ENCODE measurements around the gene HJURP. TPM values are rescaled to one million over a fixed set of nuclear protein-coding genes. Genes with fewer than 3 reads are reported as not detected.
"Not testable (repeated sequence)": the region's sequence is repeated elsewhere in the genome, so short reads cannot be mapped to it uniquely, and the experiment has no call there.

The HJURP gene
- under 0.01 and 0.13 TPM in 2 replicates for total RNA-seq

- FAIRE-seq (no peak), DNase-seq (ENCODE audit: low read depth) (peak; percentile 93)
- Histone ChIP-seq H3K4me3 (ENCODE audit: low read depth, low read length) (peak within 1 kb of the TSS; percentile 94), H3K36me3 (ENCODE audit: control insufficient read depth, insufficient read depth, low read length) (peaks cover 1% of the 10 kb centered on the region), H3K27me3 (ENCODE audit: control insufficient read depth, insufficient read depth, low read length) (no peaks in the 10 kb centered on the region)
- TF ChIP-seq CTCF (IDR thresholded peaks at IDR 0.05; ENCODE audit: insufficient read depth, low read length, severe bottlenecking): no peak
These were observed at the start of gene HJURP for GRCh38 chr2:233854241-233854981. HJURP (minus strand) TSS chr2:233854535; CDS start chr2:233854500, 35 bp downstream.

- FAIRE-seq (no peak), DNase-seq (ENCODE audit: low read depth) (no peak)
- no peak overlapping the region for H3K4me3 ChIP-seq (ENCODE audit: low read depth, low read length)
- H3K36me3 ChIP-seq (ENCODE audit: control insufficient read depth, insufficient read depth, low read length): no peaks in the 10 kb centered on the region
- peaks cover 7% of the 10 kb centered on the region for H3K27me3 ChIP-seq (ENCODE audit: control insufficient read depth, insufficient read depth, low read length)
- TF ChIP-seq CTCF (IDR thresholded peaks at IDR 0.05; ENCODE audit: insufficient read depth, low read length, severe bottlenecking): no peak
These were observed 47.5 kb upstream of the HJURP start for GRCh38 chr2:233901884-233902283.

GRCh38 chr2:233901367-233901766, 47.0 kb upstream of the HJURP start:
- no peak for TF ChIP-seq CTCF (IDR thresholded peaks at IDR 0.05; ENCODE audit: insufficient read depth, low read length, severe bottlenecking)
- Histone ChIP-seq H3K4me3 (ENCODE audit: low read depth, low read length) (no peak overlapping the region), H3K27me3 (ENCODE audit: control insufficient read depth, insufficient read depth, low read length) (peaks cover 7% of the 10 kb centered on the region), H3K36me3 (ENCODE audit: control insufficient read depth, insufficient read depth, low read length) (no peaks in the 10 kb centered on the region)
- no peak for FAIRE-seq
- no peak for DNase-seq (ENCODE audit: low read depth)

GRCh38 chr2:233896253-233896652, 41.9 kb upstream of the HJURP start:
- H3K27me3 ChIP-seq (ENCODE audit: control insufficient read depth, insufficient read depth, low read length); FAIRE-seq; DNase-seq (ENCODE audit: low read depth); H3K4me3 ChIP-seq (ENCODE audit: low read depth, low read length); H3K36me3 ChIP-seq (ENCODE audit: control insufficient read depth, insufficient read depth, low read length): not testable (repeated sequence)

- no peak for TF ChIP-seq CTCF (IDR thresholded peaks at IDR 0.05; ENCODE audit: insufficient read depth, low read length, severe bottlenecking)
- FAIRE-seq (no peak), DNase-seq (ENCODE audit: low read depth) (no peak)
- Histone ChIP-seq H3K36me3 (ENCODE audit: control insufficient read depth, insufficient read depth, low read length) (no peaks in the 10 kb centered on the region), H3K4me3 (ENCODE audit: low read depth, low read length) (no peak overlapping the region), H3K27me3 (ENCODE audit: control insufficient read depth, insufficient read depth, low read length) (no peaks in the 10 kb centered on the region)
These were observed 38.5 kb upstream of the HJURP start for GRCh38 chr2:233892793-233893192.

- Histone ChIP-seq H3K4me3 (ENCODE audit: low read depth, low read length) (no peak overlapping the region), H3K36me3 (ENCODE audit: control insufficient read depth, insufficient read depth, low read length) (no peaks in the 10 kb centered on the region), H3K27me3 (ENCODE audit: control insufficient read depth, insufficient read depth, low read length) (no peaks in the 10 kb centered on the region)
- DNase-seq (ENCODE audit: low read depth) (no peak), FAIRE-seq (no peak)
- TF ChIP-seq CTCF (IDR thresholded peaks at IDR 0.05; ENCODE audit: insufficient read depth, low read length, severe bottlenecking): no peak
These were observed 28.0 kb upstream of the HJURP start for GRCh38 chr2:233882353-233882752.

GRCh38 chr2:233872125-233872524, 17.8 kb upstream of the HJURP start:
- not testable (repeated sequence) for H3K36me3 ChIP-seq (ENCODE audit: control insufficient read depth, insufficient read depth, low read length); FAIRE-seq; H3K27me3 ChIP-seq (ENCODE audit: control insufficient read depth, insufficient read depth, low read length); DNase-seq (ENCODE audit: low read depth); H3K4me3 ChIP-seq (ENCODE audit: low read depth, low read length)
